Cardiac muscle cell (in vitro differentiated cells and primary cell): ENCODE measurements around the gene SVOP. TPM values are rescaled to one million over a fixed set of nuclear protein-coding genes. Genes with fewer than 3 reads are reported as not detected.
"Not testable (repeated sequence)": the region's sequence is repeated elsewhere in the genome, so short reads cannot be mapped to it uniquely, and the experiment has no call there.

Source experiments
- DNase-seq, 2 donors: peaks; one replicate each; pipeline versions ENCODE4 v3.0.0 to v3.0.0-alpha.2; 2010 to 2017; ENCODE audit warnings: low read depth in 1 of 2, low spot score in 1 of 2
- H3K27ac ChIP-seq: fragments of 200-600 bp; sonication (generic); 2 replicates; pipeline ENCODE4 v1.5.1; 2016
- H3K27me3 ChIP-seq: fragments of 200-600 bp; sonication (generic); 2 replicates; pipeline ENCODE4 v1.6.0; 2016; ENCODE audit warnings: control low read depth
- H3K36me3 ChIP-seq: fragments of 200-600 bp; sonication (generic); 2 replicates; pipeline ENCODE4 v1.5.1; 2016; ENCODE audit warnings: control low read depth
- H3K4me1 ChIP-seq: fragments of 200-600 bp; sonication (generic); 2 replicates; pipeline ENCODE4 v1.8.1; 2017; ENCODE audit warnings: low read depth, mild to moderate bottlenecking, mixed run types
- H3K4me3 ChIP-seq: fragments of 200-600 bp; sonication (generic); 2 replicates; pipeline ENCODE4 v1.5.1; 2016; ENCODE audit warnings: mild to moderate bottlenecking
- H3K9me3 ChIP-seq: fragments of 200-600 bp; sonication (generic); 2 replicates; pipeline ENCODE4 v1.5.1; 2017; ENCODE audit warnings: low read depth, mild to moderate bottlenecking, control low read depth
- CTCF ChIP-seq: IDR thresholded peaks from 2 replicates; pipeline ENCODE4 v1.5.1; 2012; ENCODE audit warnings: low read depth, mild to moderate bottlenecking, low read length
- polyA plus RNA-seq: library from polyadenylated mRNA; unstranded; fragments of >200 nt; fragmentation: Nextera tagmentation; extraction: Ambion mirVana; gene quantifications from 2 replicates; pipeline ENCODE4 v1.2.1, GENCODE V29; 2016
- total RNA-seq: library from RNA; depleted of rRNA; stranded (reverse); fragments of >200 nt; gene quantifications from 2 replicates; pipeline ENCODE4 v1.2.3, GENCODE V29; 2016

The SVOP gene
- total and polyA plus RNA-seq, 2 experiments from 2014 or later = not detected

- no peak for DNase-seq
- no peak for TF ChIP-seq CTCF
- Histone ChIP-seq H3K27me3 (no peaks in the 10 kb centered on the region), H3K9me3 (no peaks in the 10 kb centered on the region), H3K27ac (no peak overlapping the region), H3K36me3 (peaks cover 27% of the 10 kb centered on the region), H3K4me3 (no peak overlapping the region), H3K4me1 (no peaks in the 10 kb centered on the region)
Measured at GRCh38 chr12:109064143-109064542, 43.3 kb upstream of the SVOP start.

GRCh38 chr12:109058773-109059172, 37.9 kb upstream of the SVOP start:
- H3K36me3 ChIP-seq = peaks cover 18% of the 10 kb centered on the region
- no peaks in the 10 kb centered on the region for H3K9me3 ChIP-seq
- H3K4me3 ChIP-seq = no peak overlapping the region
- no peak for DNase-seq
- TF ChIP-seq CTCF = no peak
- H3K27me3 ChIP-seq = no peaks in the 10 kb centered on the region
- peaks cover 1% of the 10 kb centered on the region for H3K4me1 ChIP-seq
- H3K27ac ChIP-seq = no peak overlapping the region

GRCh38 chr12:109057376-109057775, 36.5 kb upstream of the SVOP start:
- peaks cover 7% of the 10 kb centered on the region for H3K4me1 ChIP-seq
- TF ChIP-seq CTCF = no peak
- no peak overlapping the region for H3K4me3 ChIP-seq
- H3K27me3 ChIP-seq = no peaks in the 10 kb centered on the region
- DNase-seq = no peak
- H3K36me3 ChIP-seq = peaks cover 18% of the 10 kb centered on the region
- H3K9me3 ChIP-seq = no peaks in the 10 kb centered on the region
- no peak overlapping the region for H3K27ac ChIP-seq

GRCh38 chr12:109056891-109057290, 36.0 kb upstream of the SVOP start:
- Histone ChIP-seq H3K4me1 (peaks cover 7% of the 10 kb centered on the region), H3K27ac (no peak overlapping the region), H3K9me3 (no peaks in the 10 kb centered on the region), H3K27me3 (no peaks in the 10 kb centered on the region), H3K36me3 (peaks cover 18% of the 10 kb centered on the region), H3K4me3 (no peak overlapping the region)
- TF ChIP-seq CTCF = no peak
- no peak for DNase-seq

- no peak for TF ChIP-seq CTCF
- peaks cover 10% of the 10 kb centered on the region for H3K36me3 ChIP-seq
- H3K4me3 ChIP-seq = no peak overlapping the region
- H3K9me3 ChIP-seq = no peaks in the 10 kb centered on the region
- no peaks in the 10 kb centered on the region for H3K27me3 ChIP-seq
- H3K27ac ChIP-seq = no peak overlapping the region
- peaks cover 7% of the 10 kb centered on the region for H3K4me1 ChIP-seq
- DNase-seq = no peak
Measured at GRCh38 chr12:109054520-109054919, 33.7 kb upstream of the SVOP start.

- DNase-seq, H3K9me3 ChIP-seq, H3K4me1 ChIP-seq, H3K4me3 ChIP-seq, H3K36me3 ChIP-seq, H3K27me3 ChIP-seq: not testable (repeated sequence)
- H3K27ac ChIP-seq = peak overlapping the region; percentile 86
Measured at GRCh38 chr12:109054124-109054513, 33.3 kb upstream of the SVOP start.
